BJ (cell line): Measurements from ENCODE around the gene PARL. TPM values are rescaled to one million over a fixed set of nuclear protein-coding genes. Genes with fewer than 3 reads are reported as not detected.

Experiments used
- CTCF ChIA-PET: fragments of 350-600 bp; formaldehyde crosslinking; extraction: SDS; loops from one replicate; lab custom pipeline; 2021; ENCODE audit warnings: antibody characterized with exemption, inconsistent platforms; lab: Yijun Ruan, JAX
- POLR2A ChIA-PET: fragments of 300-600 bp; sonication (Branson Sonifier 250); formaldehyde crosslinking; extraction: SDS; loops from one replicate; lab custom pipeline; 2021; ENCODE audit warnings: antibody characterized with exemption; lab: Charles Lee
- DNase-seq: peaks from one replicate; pipeline ENCODE4 v3.0.0-alpha.2; 2011; ENCODE audit warnings: low read depth
- H3K27me3 ChIP-seq: 2 replicates; pipeline ENCODE4 v1.6.0; 2011; ENCODE audit warnings: low read length; ENCODE audit not compliant: control insufficient read depth, insufficient read depth
- H3K36me3 ChIP-seq: 2 replicates; pipeline ENCODE4 v1.5.1; 2011; ENCODE audit warnings: low read length; ENCODE audit not compliant: control insufficient read depth, insufficient read depth
- H3K4me3 ChIP-seq: 2 replicates; pipeline ENCODE4 v1.5.1; 2011; ENCODE audit warnings: low read depth, mild to moderate bottlenecking, control low read depth, low read length
- CTCF ChIP-seq: IDR thresholded peaks from 2 replicates; pipeline ENCODE4 v1.5.1; 2011; ENCODE audit warnings: low read depth, mild to moderate bottlenecking, control low read depth, inconsistent platforms, low read length, moderate library complexity; ENCODE audit not compliant: insufficient read depth
- polyA plus RNA-seq: library from polyadenylated mRNA; depleted of rRNA; stranded (reverse); fragments of >200 nt; gene quantifications from 2 replicates; pipeline ENCODE4 v1.2.3, GENCODE V29; 2011

The PARL gene
- polyA plus RNA-seq, 1 experiment = 33.3 TPM

- H3K36me3 ChIP-seq = peaks cover 42% of the 10 kb centered on the region
- CTCF ChIA-PET = no interaction called here
- TF ChIP-seq CTCF = no peak
- no peak for DNase-seq
- no peaks in the 10 kb centered on the region for H3K27me3 ChIP-seq
- POLR2A ChIA-PET = no interaction called here
- no peak overlapping the region for H3K4me3 ChIP-seq
Measured at GRCh38 chr3:183807881-183808280, 76.8 kb downstream of the PARL start.

- peaks cover 43% of the 10 kb centered on the region for H3K36me3 ChIP-seq
- CTCF ChIA-PET = no interaction called here
- POLR2A ChIA-PET = no interaction called here
Measured at GRCh38 chr3:183807209-183807728, 77.4 kb downstream of the PARL start.

GRCh38 chr3:183802989-183803388, 81.7 kb downstream of the PARL start:
- peaks cover 43% of the 10 kb centered on the region for H3K36me3 ChIP-seq
- DNase-seq = no peak

More at GRCh38 chr3:183807209-183807728, 77.4 kb downstream of the PARL start:
- no peak for DNase-seq
- no peak for TF ChIP-seq CTCF
- no peaks in the 10 kb centered on the region for H3K27me3 ChIP-seq
- no peak overlapping the region for H3K4me3 ChIP-seq

GRCh38 chr3:183801601-183802000, 83.1 kb downstream of the PARL start:
- H3K36me3 ChIP-seq = peaks cover 37% of the 10 kb centered on the region

More at GRCh38 chr3:183802989-183803388, 81.7 kb downstream of the PARL start:
- ChIA-PET CTCF (interaction anchor here (0.6 to 1.1 kb wide), 2 partner anchors 19 to 478 kb away, joined by 3 read pairs; no protein-coding TSS in a partner anchor), POLR2A (no interaction called here)
- Histone ChIP-seq H3K27me3 (no peaks in the 10 kb centered on the region), H3K4me3 (no peak overlapping the region)
- no peak for TF ChIP-seq CTCF

More at GRCh38 chr3:183801601-183802000, 83.1 kb downstream of the PARL start:
- Histone ChIP-seq H3K4me3 (no peak overlapping the region), H3K27me3 (no peaks in the 10 kb centered on the region)
- ChIA-PET CTCF (no interaction called here), POLR2A (no interaction called here)
- no peak for DNase-seq
- TF ChIP-seq CTCF = no peak
